ENCODE data around the gene C17orf78.
A peak's percentile ranks its signal among the peaks of the same experiment; 100 is the strongest.
"Not testable (repeated sequence)": the region's sequence is repeated elsewhere in the genome, so short reads cannot be mapped to it uniquely, and the experiment has no call there.

The C17orf78 gene

DNA sequence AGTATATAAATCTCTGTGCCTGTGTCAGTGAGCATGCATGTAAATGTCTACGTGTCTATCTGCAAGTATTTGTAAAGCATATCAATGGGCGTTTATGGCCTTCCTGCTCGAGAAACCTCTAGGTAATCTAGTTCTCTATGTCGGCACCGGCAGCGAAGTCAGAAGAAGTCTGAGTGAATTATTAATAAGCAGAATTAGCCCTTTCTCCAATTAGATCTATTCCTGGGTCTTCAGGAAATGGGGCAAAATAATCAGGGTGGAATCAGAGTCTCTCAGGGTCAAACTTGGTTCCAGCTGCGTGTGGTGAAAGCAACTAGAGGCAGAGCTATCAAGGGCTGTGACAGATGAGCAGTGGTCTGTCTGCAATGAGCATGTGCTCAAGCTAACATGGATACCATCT, at the start of gene C17orf78:
Gene C17orf78, plus strand, starts transcription at position 280 of the 400 bp plus-strand sequence. Its CDS starts 108 bp downstream, at position 388.
- no peak for DNase-seq

DNA sequence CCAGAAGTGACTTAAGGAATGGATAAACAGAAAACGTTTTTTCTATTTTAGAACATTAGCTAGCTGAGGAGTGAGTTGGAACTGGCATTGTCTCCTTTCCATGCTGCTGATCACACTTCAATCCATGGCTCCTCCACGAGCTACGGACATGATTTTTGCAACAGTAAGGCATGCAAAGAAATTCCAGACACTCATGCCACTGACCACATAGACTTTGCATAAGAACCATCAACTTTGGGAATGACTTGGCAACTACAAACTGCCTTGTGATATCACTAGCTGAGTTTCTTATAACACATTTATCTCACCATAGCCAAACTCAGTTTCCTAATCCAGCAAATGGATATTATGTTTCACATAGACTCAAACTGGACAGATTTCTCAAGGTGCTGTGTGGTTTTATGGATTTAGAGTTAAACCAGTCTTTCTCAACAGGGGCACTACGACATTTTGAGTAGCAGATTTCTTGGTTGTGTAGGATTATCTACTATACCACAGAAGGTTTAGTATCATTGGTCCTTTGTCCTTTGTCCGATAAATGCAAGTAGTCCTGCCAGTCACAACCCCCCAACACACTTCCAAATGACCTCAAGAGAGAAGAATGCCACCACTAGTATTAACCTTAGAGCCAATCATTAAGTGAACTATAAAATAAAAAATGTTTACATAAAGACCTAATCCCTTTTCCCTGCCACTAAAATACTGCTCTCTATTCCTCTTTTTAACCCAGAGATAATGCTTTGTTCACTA, 48.3 kb upstream of the C17orf78 start:
- DNase-seq = no peak

DNA sequence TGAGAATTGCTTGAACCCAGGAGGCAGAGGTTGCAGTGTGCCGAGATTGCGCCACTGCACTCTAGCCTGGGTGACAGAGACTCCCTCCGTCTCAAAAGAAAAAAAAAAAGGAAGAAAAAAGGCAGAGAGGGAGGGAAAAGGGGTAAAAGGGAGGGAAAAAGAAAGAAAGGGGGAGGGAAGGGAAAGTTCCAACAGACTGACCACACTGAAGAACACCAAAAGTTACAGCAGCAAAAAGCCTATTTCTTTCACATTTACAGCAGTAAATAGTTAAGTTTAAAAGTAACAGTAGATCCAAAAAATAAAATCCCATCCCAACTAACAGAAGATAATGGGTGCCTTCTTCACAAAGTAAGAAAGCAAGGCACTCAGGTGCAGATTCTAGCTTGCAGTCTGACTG, 36.9 kb upstream of the C17orf78 start:
- DNase-seq = no peak

DNA sequence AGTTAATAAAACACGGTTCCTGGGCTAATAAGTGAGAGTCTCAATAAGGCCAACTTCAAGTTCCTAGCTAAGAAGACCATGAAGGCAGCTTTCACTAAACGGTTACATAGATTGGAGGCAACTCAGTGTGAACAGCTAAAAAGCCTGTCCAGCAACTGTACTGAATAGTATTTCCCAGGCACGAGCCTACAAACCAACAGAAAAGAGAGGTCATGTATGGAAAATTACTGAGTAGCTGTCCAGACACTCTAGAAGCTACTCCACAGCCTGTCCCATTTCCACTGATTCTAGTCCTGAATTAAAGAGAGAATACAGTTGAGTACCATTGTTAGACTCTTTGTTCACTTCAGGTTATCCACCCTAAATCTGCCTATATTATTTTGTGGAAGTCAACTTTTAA, 36.5 kb upstream of the C17orf78 start:
- DNase-seq = no peak

DNA sequence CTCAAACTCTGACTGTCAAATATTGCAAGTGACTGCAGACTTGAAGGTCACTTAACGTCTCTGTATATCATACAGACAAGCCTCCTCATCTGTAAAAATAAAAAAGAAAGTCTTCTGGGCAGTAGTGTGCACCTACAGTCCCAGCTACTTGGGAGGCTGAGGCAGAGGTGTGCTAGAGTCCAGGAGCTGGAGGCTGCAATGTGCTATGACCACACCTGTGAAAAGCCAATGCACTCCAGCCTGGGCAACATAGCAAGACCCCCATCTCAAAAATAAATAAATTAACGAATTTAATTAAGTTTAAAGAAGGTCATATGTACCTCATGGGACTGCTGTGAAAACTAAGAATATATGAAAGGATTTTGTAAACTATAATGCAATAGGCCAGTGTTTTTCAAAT, 35.0 kb upstream of the C17orf78 start:
- no peak for DNase-seq

DNA sequence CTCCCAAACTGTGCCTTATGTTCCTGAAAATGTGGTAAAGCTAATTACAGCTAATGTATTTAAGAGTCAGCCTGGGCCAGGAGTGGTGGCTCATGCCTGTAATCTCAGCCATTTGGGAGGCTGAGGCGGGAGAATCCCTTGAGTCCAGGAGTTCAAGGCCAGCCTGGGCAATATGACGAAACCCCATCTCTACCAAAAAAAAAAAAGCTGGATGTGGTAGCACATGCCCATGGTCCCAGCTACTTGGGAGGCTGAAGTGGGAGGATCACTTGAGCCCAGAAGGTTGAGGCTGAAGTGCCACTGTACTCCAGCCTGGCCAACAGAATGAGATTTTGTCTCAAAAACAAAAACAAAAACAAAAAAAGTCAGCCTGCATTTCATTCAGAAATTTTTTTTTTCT, 33.2 kb upstream of the C17orf78 start:
- DNase-seq = no peak

DNA sequence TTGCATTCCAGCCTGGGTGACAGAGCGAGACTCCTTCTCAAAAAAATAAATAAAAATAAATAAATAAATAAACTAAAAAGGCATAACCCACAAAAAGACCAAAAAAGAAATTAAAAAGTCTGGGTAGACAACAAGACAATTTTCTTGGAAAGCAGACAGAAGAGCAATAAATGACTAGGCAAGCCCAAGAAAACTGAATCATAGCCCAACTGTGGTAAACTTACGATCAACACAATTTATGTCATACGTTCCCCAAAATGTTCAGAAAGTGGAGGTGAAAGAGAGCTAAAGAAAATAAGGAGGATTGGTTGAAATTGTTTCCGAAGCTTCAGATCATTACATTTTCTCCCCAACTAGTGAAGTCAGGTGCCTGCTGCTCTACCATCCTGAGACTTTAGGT, 31.3 kb upstream of the C17orf78 start:
- DNase-seq = no peak

DNA sequence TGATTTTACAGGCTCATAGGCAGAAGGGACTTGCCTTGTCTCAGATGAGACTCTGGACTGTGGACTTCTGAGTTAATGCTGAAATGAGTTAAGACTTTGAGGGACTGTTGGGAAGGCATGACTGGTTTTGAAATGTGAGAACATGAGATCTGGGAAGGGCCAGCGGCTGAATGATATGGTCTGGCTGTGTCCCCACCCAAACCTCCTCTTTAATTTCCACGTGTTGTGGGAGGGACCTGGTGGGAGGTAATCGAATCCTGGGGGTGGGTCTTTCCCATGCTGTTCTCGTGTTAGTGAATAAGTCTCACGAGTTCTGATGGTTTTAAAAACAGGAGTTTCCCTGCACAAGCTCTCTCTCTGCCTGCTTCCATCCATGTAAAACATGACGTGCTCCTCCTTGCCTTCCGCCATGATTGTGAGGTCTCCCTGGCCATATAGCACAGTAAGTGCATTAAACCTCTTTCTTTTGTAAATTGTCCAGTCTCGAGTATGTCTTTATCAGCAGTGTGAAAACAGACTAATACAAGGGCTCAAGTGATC, 28.9 kb upstream of the C17orf78 start:
- DNase-seq = not testable (repeated sequence)

DNA sequence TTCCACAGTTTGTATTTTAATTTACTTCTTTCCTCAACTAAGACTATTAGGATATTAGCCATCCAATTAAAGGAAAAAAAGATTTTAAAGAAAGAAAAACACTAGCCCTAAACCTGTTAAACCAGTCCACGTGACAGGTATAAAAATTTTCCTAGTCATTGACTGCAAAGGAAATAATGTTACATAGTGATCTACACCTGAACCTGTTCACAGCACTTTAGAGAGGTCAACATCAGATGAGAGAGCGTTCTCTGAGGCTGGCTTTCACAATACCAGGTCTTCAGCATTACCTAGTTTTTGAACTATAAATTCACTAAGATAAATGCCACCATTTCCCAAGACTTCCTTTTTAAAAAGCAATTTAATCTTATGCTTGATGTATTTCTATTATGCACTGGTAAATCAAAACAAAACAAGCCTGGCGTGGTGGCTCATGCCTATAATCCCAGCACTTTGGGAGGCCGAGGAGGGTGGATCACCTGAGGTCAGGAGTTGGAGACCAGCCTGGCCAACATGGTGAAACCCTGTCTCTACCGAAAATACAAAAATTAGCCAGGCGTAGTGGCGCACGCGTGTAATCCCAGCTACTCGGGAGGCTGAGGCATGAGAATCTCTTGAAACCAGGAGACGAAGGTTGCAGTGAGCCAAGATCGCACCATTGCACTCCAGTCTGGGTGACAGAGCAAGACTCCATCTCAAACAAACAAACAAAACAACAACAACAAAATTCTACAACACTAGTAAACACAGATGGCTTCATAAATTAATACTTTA, 18.8 kb upstream of the C17orf78 start:
- DNase-seq = not testable (repeated sequence)

DNA sequence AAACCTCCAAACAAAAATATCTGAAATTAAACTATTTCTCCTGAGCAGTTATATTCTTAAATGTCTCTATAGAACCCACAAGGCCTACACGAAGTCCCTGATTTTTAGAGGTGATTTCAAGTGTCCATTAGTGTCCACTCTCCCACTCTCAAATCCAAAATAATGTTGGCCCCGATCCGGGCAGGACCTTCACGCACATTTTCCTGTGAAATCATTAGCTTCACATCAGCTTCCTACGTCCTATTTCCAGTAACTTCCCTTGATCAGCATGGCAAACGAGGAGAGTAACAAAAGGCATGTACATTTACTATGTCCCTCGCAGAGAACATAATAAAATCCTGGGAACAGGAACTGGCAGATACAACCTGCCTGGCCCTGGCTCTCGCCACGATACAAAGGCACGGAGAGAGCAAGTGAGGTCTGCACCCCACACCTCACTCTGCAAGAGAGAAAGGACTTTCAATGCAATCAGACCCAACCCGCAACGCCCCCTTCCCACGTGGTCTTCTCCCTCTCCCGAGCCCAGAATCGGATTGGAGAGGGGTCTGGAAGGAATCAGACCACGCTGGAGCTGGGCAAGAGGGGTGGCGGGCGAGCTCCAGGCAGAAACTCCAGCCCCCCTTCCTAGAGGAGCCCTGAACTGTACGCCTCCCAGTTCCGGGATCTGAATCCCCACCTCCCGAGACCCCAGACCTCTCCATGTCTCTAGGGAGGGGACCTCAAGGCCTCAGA, 17.5 kb upstream of the C17orf78 start:
- DNase-seq = peak; percentile 78

DNA sequence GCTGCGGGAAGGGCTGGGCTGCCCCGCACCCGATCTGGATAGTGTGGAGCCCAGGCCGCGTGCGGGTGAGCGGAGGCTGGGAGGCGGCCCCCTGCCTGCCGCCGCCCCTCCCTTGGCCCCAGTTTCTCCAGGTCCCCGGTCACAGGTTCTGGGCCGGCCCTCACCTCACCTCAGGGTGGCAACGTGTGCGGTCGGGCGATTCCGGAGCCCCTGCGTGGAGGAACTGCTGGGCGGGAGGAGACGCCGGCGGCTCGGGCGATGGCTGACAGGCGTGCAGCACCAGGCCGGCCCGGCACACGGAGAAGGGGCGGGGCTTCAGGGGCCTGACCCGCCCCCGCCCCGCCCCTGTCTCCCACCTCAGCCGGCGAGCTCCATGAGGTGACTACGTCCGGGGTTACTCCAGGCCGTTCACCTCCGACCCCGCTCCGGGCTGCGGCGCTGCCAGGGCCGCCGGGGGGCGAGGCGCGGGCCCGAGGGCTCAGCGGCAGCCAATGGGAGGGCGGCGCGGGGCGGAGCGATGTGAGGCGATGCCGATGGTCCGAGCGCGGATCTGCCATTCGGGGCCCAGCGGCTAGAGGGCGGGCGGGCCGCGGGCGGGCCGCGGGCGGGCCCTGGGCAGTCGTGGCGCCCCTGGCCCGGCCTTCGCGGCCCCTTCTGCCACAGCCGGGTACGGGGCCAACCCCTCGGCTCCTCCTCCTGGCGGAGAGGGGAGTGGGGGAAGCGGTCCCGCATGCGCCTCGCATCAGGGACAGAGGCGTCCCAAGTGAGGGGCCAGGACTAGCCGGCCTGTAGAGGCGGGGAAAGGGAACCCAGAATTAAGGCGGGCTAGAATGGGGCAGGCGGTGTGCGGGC, 16.7 kb upstream of the C17orf78 start:
- peak; percentile 98 for DNase-seq

DNA sequence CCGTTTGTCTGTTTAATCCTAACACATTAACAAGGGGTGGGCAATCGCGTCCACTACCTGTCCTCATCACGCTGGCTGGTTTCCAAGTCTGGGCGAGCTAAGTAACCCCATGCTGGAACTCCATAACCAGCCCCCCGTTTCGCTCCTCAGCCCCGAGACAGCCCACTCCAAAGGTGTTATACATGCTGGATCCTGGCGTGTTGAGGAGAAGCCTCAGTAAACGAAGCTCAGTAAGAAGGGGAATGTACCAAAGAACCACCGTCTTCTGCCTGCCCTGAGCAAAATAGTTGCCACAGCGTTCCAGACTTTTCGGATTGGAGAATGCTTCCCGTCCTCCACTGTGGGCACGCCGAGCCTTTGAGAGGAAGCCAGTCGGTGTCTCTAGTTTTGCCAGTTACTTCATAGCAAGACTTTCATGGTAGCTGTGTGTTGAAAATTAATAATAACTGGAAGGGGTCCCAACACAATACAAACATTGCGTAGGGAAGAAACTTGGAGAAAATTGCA, 16.1 kb upstream of the C17orf78 start:
- DNase-seq = no peak

DNA sequence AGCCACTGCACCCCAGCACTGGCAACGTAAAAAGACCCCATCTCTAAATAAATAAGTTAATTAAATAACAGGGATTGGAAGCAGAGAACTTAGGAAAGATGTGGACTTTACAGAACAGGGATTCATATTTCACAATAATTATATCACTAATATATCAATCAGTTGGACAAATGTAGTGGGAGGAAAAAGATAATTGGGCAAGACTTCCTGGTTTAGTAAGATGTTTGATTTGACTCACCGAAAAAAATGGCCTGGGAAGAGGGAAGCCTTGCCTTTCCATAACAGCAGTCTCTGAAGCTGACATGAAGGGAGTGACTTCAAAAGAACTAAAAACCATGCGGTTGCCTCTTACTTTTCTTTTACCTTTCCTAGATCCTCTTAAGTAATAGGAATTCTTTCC, 15.2 kb upstream of the C17orf78 start:
- DNase-seq = no peak

DNA sequence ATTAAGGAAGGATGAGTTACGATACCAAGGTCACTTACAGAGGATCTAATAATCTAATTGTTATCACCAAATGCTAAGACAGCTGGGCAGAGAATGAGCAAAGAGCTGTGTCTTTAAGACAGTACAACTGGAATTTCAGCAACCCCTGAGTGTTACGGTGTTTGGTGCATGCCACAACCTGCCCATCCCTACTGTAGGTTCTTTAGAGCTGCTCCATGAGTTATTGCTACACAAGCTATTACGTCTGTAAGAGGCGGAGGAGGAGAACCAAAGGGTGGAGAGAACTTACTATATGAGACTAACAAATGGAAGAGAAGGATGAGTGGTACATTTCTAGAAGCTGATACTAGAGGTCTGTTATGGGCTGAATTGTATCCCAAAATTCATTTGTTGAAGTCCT, 14.2 kb upstream of the C17orf78 start:
- no peak for DNase-seq

DNA sequence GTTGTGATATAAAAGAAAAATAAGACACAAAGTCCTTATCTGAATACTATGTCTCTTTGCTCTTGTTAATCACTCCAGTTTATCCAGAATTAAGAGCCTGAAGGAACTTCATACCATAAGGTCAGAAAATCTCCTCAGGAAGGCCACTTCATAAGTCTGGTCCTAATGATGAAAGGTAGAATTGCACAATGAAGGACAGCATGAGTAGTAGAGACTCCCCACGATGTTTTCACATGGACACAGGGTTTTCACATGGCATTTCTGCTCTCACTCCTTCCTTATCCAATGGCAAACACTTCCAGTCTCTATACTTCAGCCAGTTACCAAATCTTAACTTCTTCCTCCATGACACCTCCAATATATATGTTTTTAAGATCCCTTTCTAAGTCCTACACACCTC, 10.2 kb upstream of the C17orf78 start:
- DNase-seq = no peak

DNA sequence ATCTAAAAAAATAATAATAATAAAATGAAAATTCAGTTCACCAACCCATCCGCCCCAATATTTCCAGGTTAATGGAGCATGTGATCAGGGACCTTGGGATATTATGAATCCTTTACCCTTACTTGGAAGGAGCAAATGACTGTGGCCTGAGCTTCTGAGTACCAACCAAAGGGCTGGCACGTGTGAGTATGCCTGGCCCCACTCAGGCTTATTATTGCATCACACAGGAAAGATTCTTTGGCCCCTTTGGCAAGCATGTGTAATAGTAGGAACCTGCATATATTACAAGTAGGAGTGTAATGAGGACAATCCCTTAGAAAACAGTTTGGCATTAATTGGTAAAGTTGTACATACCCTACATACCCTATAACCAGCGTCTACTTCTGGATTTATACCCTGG, 7.2 kb upstream of the C17orf78 start:
- peak; percentile 24 for DNase-seq

DNA sequence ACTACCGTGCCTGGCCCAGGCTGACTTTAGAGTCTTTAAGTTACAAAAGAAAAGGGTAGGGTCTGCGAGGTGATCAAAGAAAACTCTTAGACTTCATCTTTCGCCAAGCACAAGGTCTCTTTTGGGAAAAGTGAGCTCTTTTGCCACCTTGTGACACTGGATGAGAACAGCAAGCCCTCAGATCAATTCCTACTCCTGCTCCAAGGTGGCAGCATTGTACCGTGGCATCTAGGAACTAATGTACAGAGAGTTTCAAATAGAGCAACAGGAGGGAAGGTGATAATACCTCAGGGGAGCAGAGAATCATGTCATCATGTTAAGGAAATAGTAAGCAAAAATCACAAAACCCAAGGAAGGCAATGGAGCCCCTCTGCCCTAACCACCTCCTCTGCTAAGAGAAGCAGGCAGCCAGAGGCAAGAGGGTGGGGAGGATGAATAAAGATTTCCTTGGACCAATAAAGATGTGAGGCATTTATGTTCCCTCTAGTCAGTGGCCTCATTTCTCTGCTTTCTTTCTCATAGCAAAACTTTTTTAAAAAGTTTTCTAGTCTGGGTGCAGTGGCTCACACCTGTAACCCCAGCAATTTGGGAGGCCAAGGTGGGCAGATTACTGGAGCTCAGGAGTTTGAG, 2.1 kb upstream of the C17orf78 start:
- peak; percentile 95 for DNase-seq

DNA sequence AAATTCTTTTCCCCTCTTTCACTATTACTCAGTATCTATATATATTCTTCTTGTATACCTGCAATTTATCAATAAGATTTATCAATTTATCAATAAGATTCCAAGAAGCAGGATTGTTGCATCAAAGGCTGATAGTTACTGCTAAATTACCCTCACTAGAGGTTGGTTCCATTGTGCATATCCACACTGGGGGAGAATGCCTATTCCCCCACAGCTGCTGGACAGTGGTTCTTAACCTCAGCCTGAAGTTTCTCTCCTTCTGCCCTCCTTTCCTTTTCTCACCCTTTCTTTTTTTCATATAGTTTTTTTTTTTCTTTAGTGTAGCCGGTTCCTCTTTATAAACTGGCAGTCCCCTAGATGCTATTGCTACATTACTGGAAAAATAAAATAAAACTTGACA, 6.3 kb downstream of the C17orf78 start:
- DNase-seq = no peak

DNA sequence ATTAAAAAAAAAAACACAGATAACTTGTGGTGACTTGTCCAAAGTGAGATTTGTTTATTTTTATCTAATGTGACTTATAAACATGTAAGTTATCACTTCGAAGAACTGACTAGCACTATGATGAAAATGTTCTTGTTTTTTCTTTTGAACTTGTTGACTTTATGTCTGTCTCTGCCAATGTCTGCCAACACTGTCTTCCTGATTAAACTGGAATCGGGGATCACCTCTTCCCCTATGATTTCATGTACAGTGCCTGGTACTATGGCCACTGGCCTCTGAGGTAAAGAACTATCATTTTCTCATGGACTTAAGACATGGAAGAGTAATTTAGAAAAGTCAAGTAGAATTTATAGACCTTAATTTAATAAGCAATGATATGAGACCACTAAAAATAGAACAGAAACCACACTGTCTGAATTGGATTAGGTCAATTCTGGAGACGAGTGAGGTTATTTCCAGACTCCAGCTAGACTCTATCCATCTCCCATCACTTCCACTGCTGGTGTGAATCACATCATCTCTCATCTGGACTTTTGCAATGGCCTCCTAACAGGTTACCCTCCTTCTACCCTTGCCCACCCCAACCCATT, 8.9 kb downstream of the C17orf78 start:
- DNase-seq = no peak

DNA sequence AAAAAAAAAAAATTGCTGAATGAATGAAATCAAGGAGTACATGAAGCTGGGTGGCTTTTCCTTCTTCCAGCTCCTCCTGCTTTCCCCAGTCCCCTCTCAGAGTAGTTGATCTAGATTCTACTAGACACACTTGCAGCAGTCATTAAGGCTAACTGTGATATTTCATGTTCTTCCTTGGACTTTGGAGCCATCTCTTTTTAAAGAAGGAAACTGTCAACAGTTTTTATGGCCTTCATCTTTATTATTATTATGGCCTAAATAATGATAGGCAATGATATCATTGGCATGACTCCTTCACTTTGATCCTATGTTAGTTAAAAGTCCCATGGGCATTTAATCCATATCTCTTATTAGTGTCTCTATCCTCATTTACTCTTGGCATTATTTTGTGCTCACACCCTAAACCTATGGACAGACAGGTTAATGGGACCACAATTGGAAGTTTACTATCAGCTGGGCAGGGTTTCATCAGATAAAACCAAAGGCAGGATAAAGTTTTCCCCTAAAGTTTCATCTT, 9.7 kb downstream of the C17orf78 start:
- no peak for DNase-seq

DNA sequence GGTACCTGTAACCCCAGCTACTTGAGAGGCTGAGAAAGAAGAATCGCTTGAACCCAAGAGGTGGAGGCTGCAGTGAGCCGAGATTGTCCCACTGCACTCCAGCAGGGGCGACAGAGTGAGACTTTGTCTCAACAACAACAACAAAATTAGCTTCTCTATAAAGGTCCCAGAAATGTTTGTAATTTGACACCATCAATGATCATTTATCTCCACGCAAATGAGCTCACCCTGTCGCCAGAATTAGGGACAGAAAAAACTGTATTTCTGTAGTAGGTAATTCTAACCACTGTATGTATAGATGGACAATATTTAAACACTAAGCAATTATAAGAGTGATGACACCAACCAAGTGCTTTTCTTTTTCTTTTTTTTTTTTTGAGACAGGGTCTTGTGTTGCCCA, 10.7 kb downstream of the C17orf78 start:
- no peak for DNase-seq
